B cell (primary cell): ENCODE measurements around the gene CERS6. TPM values are rescaled to one million over a fixed set of nuclear protein-coding genes. Genes with fewer than 3 reads are reported as not detected.

Source experiments
- ATAC-seq: fragments of 200-7000 bp; cut with Tn5 transposase; one replicate; pipeline ENCODE4 v1.10.0; 2021; ENCODE audit warnings: low read depth, mild to moderate bottlenecking, moderate number of reproducible peaks, moderate library complexity
- CTCF ChIA-PET: fragments of 350-600 bp; sonication (Branson Sonifier 250); formaldehyde crosslinking; loops from one replicate; lab custom pipeline; 2021; ENCODE audit warnings: antibody characterized with exemption, inconsistent platforms; lab: Charles Lee
- POLR2A ChIA-PET: fragments of 350-600 bp; sonication (Branson Sonifier 250); formaldehyde crosslinking; loops from one replicate; lab custom pipeline; 2021; ENCODE audit warnings: antibody characterized with exemption; lab: Charles Lee
- DNase-seq: peaks from one replicate; pipeline ENCODE4 v3.0.0; 2013
- H2AFZ ChIP-seq: 2 replicates; pipeline ENCODE4 v1.6.1; 2012; ENCODE audit warnings: mild to moderate bottlenecking, low read depth, low read length; ENCODE audit not compliant: insufficient read depth, poor library complexity, severe bottlenecking
- H3K27ac ChIP-seq, 2 donors: 1 replicate in 1 of 2; 2 replicates in 1 of 2; pipeline ENCODE4 v1.5.1; 2012 to 2013; ENCODE audit warnings: low read length in 2 of 2, mild to moderate bottlenecking in 2 of 2, moderate library complexity in 1 of 2
- H3K27me3 ChIP-seq, 4 experiments: fragments of 200-600 bp in 1 of 4; sonication (generic) in 1 of 4; replicated peaks in 1 of 4; 1 replicate in 2 of 4; 2 replicates in 2 of 4; pipeline versions ENCODE4 v1.6.1 to v1.7.0; 2013 to 2016; ENCODE audit warnings: low read length in 3 of 4, mild to moderate bottlenecking in 2 of 4, mixed read lengths in 1 of 4, moderate library complexity in 1 of 4; ENCODE audit not compliant: insufficient read depth in 4 of 4, control insufficient read depth in 3 of 4; ENCODE audit errors: control extremely low read depth in 1 of 4
- H3K36me3 ChIP-seq, 2 experiments: replicated peaks in 1 of 2; 1 replicate in 1 of 2; 2 replicates in 1 of 2; pipeline versions ENCODE4 v1.6.1 to v1.7.1; 2013; ENCODE audit warnings: low read length in 1 of 2; ENCODE audit not compliant: insufficient read depth in 2 of 2, control insufficient read depth in 1 of 2; ENCODE audit errors: control extremely low read depth in 1 of 2, extremely low read depth in 1 of 2
- H3K4me1 ChIP-seq, 2 donors: fragments of 200-600 bp in 1 of 2; sonication (generic) in 1 of 2; 1 replicate in 1 of 2; 2 replicates in 1 of 2; pipeline versions ENCODE4 v1.5.1 to v1.6.1; 2013 to 2017; ENCODE audit warnings: low read length in 2 of 2; ENCODE audit not compliant: control insufficient read depth in 2 of 2, insufficient read depth in 2 of 2
- H3K4me2 ChIP-seq: replicated peaks from 2 replicates; pipeline ENCODE3; 2012; ENCODE audit warnings: mild to moderate bottlenecking, low read depth, low read length; ENCODE audit not compliant: poor library complexity, severe bottlenecking
- H3K4me3 ChIP-seq, 5 experiments: fragments of 200-600 bp in 1 of 5; sonication (generic) in 1 of 5; 1 replicate in 3 of 5; 2 replicates in 2 of 5; pipeline versions ENCODE4 v1.5.1 to v1.7.0; 2011 to 2016; ENCODE audit warnings: low read length in 4 of 5, mild to moderate bottlenecking in 4 of 5, low read depth in 2 of 5, control low read depth in 1 of 5, moderate library complexity in 1 of 5; ENCODE audit not compliant: insufficient read depth in 1 of 5; ENCODE audit errors: control extremely low read depth in 1 of 5, extremely low read depth in 1 of 5
- H3K79me2 ChIP-seq: fragments of 200-600 bp; sonication (generic); one replicate; pipeline ENCODE4 v1.6.0; 2016; ENCODE audit warnings: low read length; ENCODE audit not compliant: control insufficient read depth, insufficient read depth
- H3K9ac ChIP-seq: fragments of 200-600 bp; sonication (generic); 2 replicates; pipeline ENCODE4 v1.6.1; 2017; ENCODE audit warnings: mild to moderate bottlenecking, low read length, moderate library complexity
- H3K9me3 ChIP-seq, 3 donors: one replicate each; pipeline versions ENCODE4 v1.6.1 to v1.7.1; 2013; ENCODE audit warnings: low read length in 2 of 3; ENCODE audit not compliant: control insufficient read depth in 2 of 3, insufficient read depth in 1 of 3; ENCODE audit errors: control extremely low read depth in 1 of 3
- H4K20me1 ChIP-seq: 2 replicates; pipeline ENCODE4 v1.6.0; 2012; ENCODE audit warnings: mild to moderate bottlenecking, low read length; ENCODE audit not compliant: insufficient read depth, control insufficient read depth, poor library complexity, severe bottlenecking
- H3K27ac Mint-ChIP-seq: one replicate; pipeline ENCODE4 v1.8.0; 2021; ENCODE audit warnings: mixed read lengths
- H3K27me3 Mint-ChIP-seq: one replicate; pipeline ENCODE4 v1.8.0; 2021; ENCODE audit warnings: mixed read lengths
- H3K4me1 Mint-ChIP-seq: one replicate; pipeline ENCODE4 v1.8.0; 2021; ENCODE audit warnings: mixed read lengths
- H3K4me3 Mint-ChIP-seq: one replicate; pipeline ENCODE4 v1.8.0; 2021; ENCODE audit warnings: mixed read lengths
- H3K9me3 Mint-ChIP-seq: one replicate; pipeline ENCODE4 v1.8.0; 2022; ENCODE audit warnings: mixed read lengths; ENCODE audit not compliant: insufficient read depth
- CTCF ChIP-seq: fragments of 200-600 bp; IDR thresholded peaks from one replicate; pipeline ENCODE4 v1.8.0; 2022; ENCODE audit warnings: antibody characterized with exemption, mild to moderate bottlenecking
- EZH2 ChIP-seq: IDR thresholded peaks from 2 replicates; pipeline ENCODE4 v1.6.1; 2012; ENCODE audit warnings: borderline replicate concordance, low read depth, mild to moderate bottlenecking, moderate library complexity, low read length; ENCODE audit not compliant: insufficient read depth, poor library complexity, severe bottlenecking
- WGBS: methylation state at CpG from one replicate; pipeline ENCODE4 v1.1.5; 2013; ENCODE audit warnings: missing lambda C conversion rate; ENCODE audit not compliant: insufficient coverage; 5-methylcytosine and 5-hydroxymethylcytosine counted together
- intact Hi-C: fragments of 100-400 bp; cut with micrococcal nuclease; formaldehyde crosslinking; loops from one replicate; pipeline ENCODE4 v1.10.0; 2022
- polyA plus RNA-seq: library from polyadenylated mRNA; depleted of rRNA; stranded (reverse); fragments of >200 nt; gene quantifications from 2 replicates; pipeline ENCODE4 v1.2.3, GENCODE V29; 2012
- total RNA-seq, 2 donors: library from RNA; stranded (reverse); fragments of 120-200 nt in 1 of 2; gene quantifications; 1 replicate in 1 of 2; 2 replicates in 1 of 2; pipeline versions ENCODE4 v1.2.3 to v1.2.4, GENCODE V29; 2013 to 2022

Gene CERS6
- total and polyA plus RNA-seq, 2 donors (not counting 1 experiment from before 2014, with no cell fraction given) = 2.2 to 5.5 TPM

GRCh38 chr2:168613551-168613950 is 157.5 kb downstream of the CERS6 start:
- Mint-ChIP-seq H3K27ac (no peak overlapping the region), H3K9me3 (peaks cover 4% of the 10 kb centered on the region), H3K27me3 (no peaks in the 10 kb centered on the region), H3K4me1 (peaks cover 6% of the 10 kb centered on the region), H3K4me3 (no peak overlapping the region)
- H3K79me2 ChIP-seq = peaks cover 7% of the 10 kb centered on the region
- H3K27me3 ChIP-seq = no peaks in the 10 kb centered on the region
- no peaks in the 10 kb centered on the region for H3K36me3 ChIP-seq
- DNase-seq = no peak
- H3K9me3 ChIP-seq = peaks cover 0 to 8% (median 0%) of the 10 kb centered on the region in 3 donors
- H3K4me1 ChIP-seq = no peaks in the 10 kb centered on the region
- intact Hi-C loops = no loop called here
- no peak overlapping the region for H3K4me2 ChIP-seq
- H3K4me3 ChIP-seq = no peak overlapping the region
- WGBS = no CpG with 5 or more reads among the region's 2 CpGs
- no peaks in the 10 kb centered on the region for H4K20me1 ChIP-seq
- H2AFZ ChIP-seq = no peak overlapping the region
- no peak for ATAC-seq
- POLR2A ChIA-PET = interaction anchor here (0.6 kb wide), 1 partner anchor 1854 kb away, joined by 4 read pairs; no protein-coding TSS in a partner anchor
- CTCF ChIA-PET = no interaction called here
- no peak for TF ChIP-seq EZH2
- TF ChIP-seq CTCF = no peak
- H3K9ac ChIP-seq = no peak overlapping the region
- H3K27ac ChIP-seq = no peak overlapping the region

- H3K9ac ChIP-seq = no peak overlapping the region
- CTCF ChIA-PET = interaction anchor here (1.2 kb wide), 1 partner anchor 268 kb away, joined by 5 read pairs; no protein-coding TSS in a partner anchor
- no peak for DNase-seq
- H3K36me3 ChIP-seq = no peaks in the 10 kb centered on the region
- H3K27ac Mint-ChIP-seq = no peak overlapping the region
- no peak overlapping the region for H3K27ac ChIP-seq
- no peaks in the 10 kb centered on the region for H3K4me1 ChIP-seq
- 83% methylated on average over 2 of the region's 3 CpGs for WGBS
- H3K79me2 ChIP-seq = peaks cover 7% of the 10 kb centered on the region
- H3K27me3 Mint-ChIP-seq = no peaks in the 10 kb centered on the region
- intact Hi-C loops = no loop called here
- no peak overlapping the region for H2AFZ ChIP-seq
- H3K4me2 ChIP-seq = no peak overlapping the region
- POLR2A ChIA-PET = no interaction called here
- H3K9me3 ChIP-seq = peaks cover 0 to 8% (median 0%) of the 10 kb centered on the region in 3 donors
- no peaks in the 10 kb centered on the region for H4K20me1 ChIP-seq
- H3K4me3 ChIP-seq = no peak overlapping the region
- peaks cover 6% of the 10 kb centered on the region for H3K4me1 Mint-ChIP-seq
- no peak for TF ChIP-seq EZH2
- TF ChIP-seq CTCF = no peak
- H3K4me3 Mint-ChIP-seq = no peak overlapping the region
- no peaks in the 10 kb centered on the region for H3K27me3 ChIP-seq
- no peak for ATAC-seq
- H3K9me3 Mint-ChIP-seq = peaks cover 4% of the 10 kb centered on the region
These were observed 158.3 kb downstream of the CERS6 start for GRCh38 chr2:168614172-168615018.
